Bronchial epithelial cell (primary cell): ENCODE results near the gene ZNF232. TPM values are rescaled to one million over a fixed set of nuclear protein-coding genes. Genes with fewer than 3 reads are reported as not detected.

Experiments used
- DNase-seq: peaks from one replicate; pipeline ENCODE4 v3.0.0-alpha.2; 2010; ENCODE audit warnings: low read depth
- FAIRE-seq: peaks from 2 replicates; lab custom pipeline; 2011; peaks lifted over from hg19 to GRCh38; lab: Jason Lieb, UNC
- H3K27me3 ChIP-seq: 2 replicates; pipeline ENCODE4 v1.5.1; 2011; ENCODE audit warnings: low read length; ENCODE audit not compliant: control insufficient read depth, insufficient read depth
- H3K36me3 ChIP-seq: 2 replicates; pipeline ENCODE4 v1.5.1; 2011; ENCODE audit warnings: low read length; ENCODE audit not compliant: control insufficient read depth, insufficient read depth
- H3K4me3 ChIP-seq: 2 replicates; pipeline ENCODE4 v1.5.1; 2011; ENCODE audit warnings: mild to moderate bottlenecking, low read depth, low read length, control low read depth
- total RNA-seq: library from RNA; depleted of rRNA; stranded (reverse); fragments of >200 nt; gene quantifications from 2 replicates; pipeline ENCODE4 v1.2.1, GENCODE V29; 2014
- TF ChIP-seq, protein P1 (sequence below): IDR thresholded peaks from 2 replicates; pipeline ENCODE4 v1.5.1; 2011; ENCODE audit warnings: mild to moderate bottlenecking, moderate library complexity, low read length, control low read depth, inconsistent platforms; ENCODE audit not compliant: insufficient read depth, severe bottlenecking

ZNF232 gene
- total RNA-seq, 1 donor from 2014 or later, result 10.0 TPM

- H3K36me3 ChIP-seq, result peaks cover 4% of the 10 kb centered on the region
- DNase-seq (no peak), FAIRE-seq (no peak)
Observed at GRCh38 chr17:5110816-5111215, 862 bp downstream of the ZNF232 start.

DNA sequence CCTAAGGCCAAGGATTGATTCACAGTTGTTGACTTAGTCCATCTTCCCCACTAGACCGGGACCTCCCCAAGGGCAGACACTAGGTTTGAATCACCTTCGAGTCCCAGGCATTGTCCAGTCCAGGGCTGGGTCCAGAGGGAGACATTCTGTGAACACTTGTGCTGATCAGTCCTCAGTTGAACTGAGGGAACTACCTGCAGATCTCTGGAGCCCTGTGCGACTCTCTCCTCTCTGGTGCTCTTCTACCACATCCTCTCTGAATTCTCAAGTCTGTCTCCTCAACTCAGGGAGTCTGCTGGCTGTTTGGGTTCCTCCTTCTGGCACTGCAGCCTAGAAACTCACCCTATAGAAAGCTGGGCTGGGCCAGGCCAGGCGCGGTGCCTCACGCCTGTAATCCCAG, 10.8 kb downstream of the ZNF232 start:
- Histone ChIP-seq H3K27me3 (peaks cover 4% of the 10 kb centered on the region), H3K4me3 (no peak overlapping the region), H3K36me3 (no peaks in the 10 kb centered on the region)
- FAIRE-seq (no peak), DNase-seq (no peak)
- TF ChIP-seq, protein P1, sequence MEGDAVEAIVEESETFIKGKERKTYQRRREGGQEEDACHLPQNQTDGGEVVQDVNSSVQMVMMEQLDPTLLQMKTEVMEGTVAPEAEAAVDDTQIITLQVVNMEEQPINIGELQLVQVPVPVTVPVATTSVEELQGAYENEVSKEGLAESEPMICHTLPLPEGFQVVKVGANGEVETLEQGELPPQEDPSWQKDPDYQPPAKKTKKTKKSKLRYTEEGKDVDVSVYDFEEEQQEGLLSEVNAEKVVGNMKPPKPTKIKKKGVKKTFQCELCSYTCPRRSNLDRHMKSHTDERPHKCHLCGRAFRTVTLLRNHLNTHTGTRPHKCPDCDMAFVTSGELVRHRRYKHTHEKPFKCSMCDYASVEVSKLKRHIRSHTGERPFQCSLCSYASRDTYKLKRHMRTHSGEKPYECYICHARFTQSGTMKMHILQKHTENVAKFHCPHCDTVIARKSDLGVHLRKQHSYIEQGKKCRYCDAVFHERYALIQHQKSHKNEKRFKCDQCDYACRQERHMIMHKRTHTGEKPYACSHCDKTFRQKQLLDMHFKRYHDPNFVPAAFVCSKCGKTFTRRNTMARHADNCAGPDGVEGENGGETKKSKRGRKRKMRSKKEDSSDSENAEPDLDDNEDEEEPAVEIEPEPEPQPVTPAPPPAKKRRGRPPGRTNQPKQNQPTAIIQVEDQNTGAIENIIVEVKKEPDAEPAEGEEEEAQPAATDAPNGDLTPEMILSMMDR, result no peak

More at GRCh38 chr17:5110816-5111215, 862 bp downstream of the ZNF232 start:
- Histone ChIP-seq H3K4me3 (peak overlapping the region; percentile 67), H3K27me3 (peaks cover 3% of the 10 kb centered on the region)
- TF ChIP-seq, protein P1, result no peak

- DNase-seq (no peak), FAIRE-seq (peak; percentile 32)
- TF ChIP-seq, protein P1, result no peak
Observed at GRCh38 chr17:5099271-5099670, 12.4 kb downstream of the ZNF232 start.

DNA sequence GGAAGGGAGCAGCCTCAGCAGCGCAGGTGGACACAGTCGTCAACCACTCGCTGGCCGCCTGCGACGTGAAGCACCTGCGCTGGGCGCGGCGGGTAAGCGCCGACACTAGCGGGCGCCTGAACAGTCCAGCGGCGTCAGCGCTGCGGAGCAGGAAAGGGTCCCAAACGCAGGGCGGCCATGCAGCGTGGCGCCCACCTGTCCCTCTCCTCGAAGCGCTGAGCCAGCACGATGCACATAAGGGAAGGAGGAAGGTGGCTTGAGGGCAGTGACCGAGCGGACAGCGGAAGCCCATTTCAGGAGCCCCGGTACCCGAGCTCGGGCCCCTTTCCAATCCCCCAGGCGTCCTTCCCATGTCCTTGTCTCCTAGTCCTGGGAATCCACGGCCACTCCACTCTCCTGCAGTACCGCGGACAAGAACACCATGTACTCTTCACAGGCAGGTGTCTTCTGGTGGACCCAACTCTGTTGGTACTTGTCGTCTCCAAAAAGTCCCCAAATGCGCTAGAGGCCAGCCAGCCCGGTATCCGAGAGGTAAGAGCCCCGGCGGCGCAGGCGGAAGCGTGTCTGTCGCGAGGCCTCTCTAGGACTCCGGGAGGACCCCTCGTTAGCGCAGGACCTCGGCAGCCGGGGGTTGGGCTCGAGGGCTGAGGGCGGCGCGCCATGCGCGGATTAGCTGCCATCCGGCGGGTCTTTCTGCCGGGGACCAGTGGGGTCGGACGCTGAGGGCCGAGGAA, 14.4 kb downstream of the ZNF232 start:
- no peak for DNase-seq
- FAIRE-seq, result no peak
- no peaks in the 10 kb centered on the region for H3K36me3 ChIP-seq
- peaks cover 4% of the 10 kb centered on the region for H3K27me3 ChIP-seq
- no peak overlapping the region for H3K4me3 ChIP-seq
- TF ChIP-seq, protein P1, result no peak

More at GRCh38 chr17:5099271-5099670, 12.4 kb downstream of the ZNF232 start:
- H3K27me3 ChIP-seq, result peaks cover 4% of the 10 kb centered on the region
- H3K4me3 ChIP-seq, result no peak overlapping the region
- no peaks in the 10 kb centered on the region for H3K36me3 ChIP-seq

- DNase-seq, result no peak
- TF ChIP-seq, protein P1, result no peak
- peaks cover 4% of the 10 kb centered on the region for H3K27me3 ChIP-seq
- H3K4me3 ChIP-seq, result no peak overlapping the region
- H3K36me3 ChIP-seq, result peaks cover 1% of the 10 kb centered on the region
- FAIRE-seq, result no peak
Observed at GRCh38 chr17:5096731-5097100, 15.0 kb downstream of the ZNF232 start.
